H1 (cell line): ENCODE data around the gene NTMT1. TPM values are rescaled to one million over a fixed set of nuclear protein-coding genes. Genes with fewer than 3 reads are reported as not detected.

Source experiments
- CTCF ChIA-PET: fragments of 300-600 bp; sonication (Branson Sonifier 250); formaldehyde crosslinking; loops from one replicate; lab custom pipeline; 2021; ENCODE audit not compliant: partially characterized antibody; lab: Charles Lee
- POLR2A ChIA-PET: fragments of 300-600 bp; sonication (Branson Sonifier 250); formaldehyde crosslinking; loops from one replicate; lab custom pipeline; 2021; ENCODE audit warnings: inconsistent platforms; ENCODE audit not compliant: partially characterized antibody; lab: Charles Lee
- DNase-seq, 2 experiments: peaks; one replicate each; pipeline versions ENCODE4 v3.0.0 to v3.0.0-alpha.2; 2010 to 2022; ENCODE audit warnings: low spot score in 2 of 2, low read depth in 1 of 2, mixed read lengths in 1 of 2
- FAIRE-seq: peaks from 2 replicates; lab custom pipeline; 2011; peaks lifted over from hg19 to GRCh38; lab: Jason Lieb, UNC
- H2AFZ ChIP-seq: 2 replicates; pipeline ENCODE4 v1.8.1; 2012; ENCODE audit warnings: low read length, inconsistent platforms
- H2AK5ac ChIP-seq: 2 replicates; pipeline ENCODE4 v1.6.1; 2013; ENCODE audit warnings: low read depth, low read length
- H2BK120ac ChIP-seq: replicated peaks from 2 replicates; pipeline ENCODE3; 2013; ENCODE audit warnings: low read depth, low read length, inconsistent platforms
- H2BK12ac ChIP-seq: 2 replicates; pipeline ENCODE4 v1.6.1; 2013; ENCODE audit warnings: low read depth, low read length
- H2BK15ac ChIP-seq: 2 replicates; pipeline ENCODE4 v1.6.1; 2013; ENCODE audit warnings: low read length
- H2BK20ac ChIP-seq: 2 replicates; pipeline ENCODE4 v1.6.1; 2013; ENCODE audit warnings: low read length
- H2BK5ac ChIP-seq: 2 replicates; pipeline ENCODE4 v1.6.1; 2013; ENCODE audit warnings: low read depth, low read length
- H3K14ac ChIP-seq: 2 replicates; pipeline ENCODE4 v1.6.1; 2013; ENCODE audit warnings: inconsistent platforms; ENCODE audit not compliant: insufficient read length
- H3K18ac ChIP-seq: 2 replicates; pipeline ENCODE4 v1.6.1; 2013; ENCODE audit warnings: low read length; ENCODE audit errors: extremely low read depth
- H3K23ac ChIP-seq: 2 replicates; pipeline ENCODE4 v1.6.1; 2013; ENCODE audit warnings: inconsistent platforms; ENCODE audit not compliant: insufficient read length
- H3K23me2 ChIP-seq: 2 replicates; pipeline ENCODE4 v1.6.1; 2013; ENCODE audit warnings: low read depth, low read length
- H3K27ac ChIP-seq: 2 replicates; pipeline ENCODE4 v1.6.1; 2011; ENCODE audit warnings: low read depth, low read length, inconsistent platforms
- H3K27me3 ChIP-seq, 4 experiments: replicated peaks in 1 of 4; 1 replicate in 1 of 4; 2 replicates in 3 of 4; pipeline versions ENCODE4 v1.6.1 to v1.8.1; 2011 to 2013; ENCODE audit warnings: low read length in 3 of 4, mild to moderate bottlenecking in 3 of 4, inconsistent platforms in 2 of 4, mixed read lengths in 2 of 4, moderate library complexity in 1 of 4; ENCODE audit not compliant: control insufficient read depth in 3 of 4, insufficient read depth in 3 of 4; ENCODE audit errors: extremely low read depth in 1 of 4
- H3K36me3 ChIP-seq, 4 experiments: 2 replicates each; pipeline versions ENCODE4 v1.6.1 to v1.8.1; 2011 to 2013; ENCODE audit warnings: mild to moderate bottlenecking in 4 of 4, low read length in 3 of 4, moderate library complexity in 2 of 4, control low read depth in 1 of 4, inconsistent platforms in 1 of 4; ENCODE audit not compliant: insufficient read depth in 4 of 4, control insufficient read depth in 2 of 4
- H3K4ac ChIP-seq: replicated peaks from 2 replicates; pipeline ENCODE3; 2013; ENCODE audit warnings: low read length, low read depth, mixed read lengths, inconsistent platforms; ENCODE audit not compliant: insufficient read length
- H3K4me1 ChIP-seq, 4 experiments: replicated peaks in 1 of 4; 1 replicate in 1 of 4; 2 replicates in 3 of 4; pipeline versions ENCODE4 v1.6.1 to v1.8.1; 2011 to 2013; ENCODE audit warnings: low read length in 3 of 4, inconsistent platforms in 2 of 4, mixed read lengths in 1 of 4; ENCODE audit not compliant: insufficient read depth in 4 of 4, control insufficient read depth in 3 of 4
- H3K4me2 ChIP-seq, 2 experiments: 2 replicates each; pipeline versions ENCODE4 v1.6.1 to v1.8.1; 2011 to 2013; ENCODE audit warnings: low read depth in 2 of 2, low read length in 2 of 2, control low read depth in 1 of 2, inconsistent platforms in 1 of 2, mild to moderate bottlenecking in 1 of 2; ENCODE audit not compliant: insufficient read depth in 1 of 2
- H3K4me3 ChIP-seq, 4 experiments: fragments of 200-600, 300-600 bp in 1 of 4; sonication (generic), shearing (Covaris generic), sonication (Bioruptor Twin) in 1 of 4; 2 replicates each; pipeline versions ENCODE4 v1.5.1 to v1.8.1; 2011 to 2016; ENCODE audit warnings: low read length in 4 of 4, low read depth in 3 of 4, control low read depth in 2 of 4, inconsistent platforms in 2 of 4, mild to moderate bottlenecking in 2 of 4, mixed read lengths in 1 of 4, moderate library complexity in 1 of 4; ENCODE audit not compliant: insufficient read depth in 2 of 4; ENCODE audit errors: extremely low read depth in 1 of 4
- H3K56ac ChIP-seq: replicated peaks from 2 replicates; pipeline ENCODE3; 2013; ENCODE audit warnings: low read depth, mild to moderate bottlenecking, mixed read lengths, low read length, inconsistent platforms; ENCODE audit not compliant: insufficient read length
- H3K79me1 ChIP-seq: 2 replicates; pipeline ENCODE4 v1.6.1; 2013; ENCODE audit warnings: low read depth, low read length, control low read depth
- H3K79me2 ChIP-seq, 2 experiments: 2 replicates each; pipeline versions ENCODE4 v1.6.1 to v1.8.1; 2012 to 2013; ENCODE audit warnings: low read length in 2 of 2, mild to moderate bottlenecking in 2 of 2, inconsistent platforms in 1 of 2; ENCODE audit not compliant: insufficient read depth in 2 of 2, control insufficient read depth in 1 of 2
- H3K9ac ChIP-seq, 4 experiments: replicated peaks in 1 of 4; 1 replicate in 1 of 4; 2 replicates in 3 of 4; pipeline versions ENCODE4 v1.6.1 to v1.8.1; 2011 to 2013; ENCODE audit warnings: low read depth in 3 of 4, low read length in 3 of 4, control low read depth in 2 of 4, mild to moderate bottlenecking in 2 of 4, moderate library complexity in 2 of 4, inconsistent platforms in 1 of 4; ENCODE audit errors: extremely low read depth in 1 of 4
- H3K9me3 ChIP-seq, 2 experiments: 2 replicates each; pipeline versions ENCODE4 v1.6.1 to v1.8.1; 2012 to 2013; ENCODE audit warnings: mild to moderate bottlenecking in 2 of 2, moderate library complexity in 2 of 2, control low read depth in 1 of 2, inconsistent platforms in 1 of 2, low read depth in 1 of 2, low read length in 1 of 2, mixed read lengths in 1 of 2; ENCODE audit not compliant: insufficient read depth in 2 of 2
- H4K20me1 ChIP-seq, 2 experiments: replicated peaks in 1 of 2; 2 replicates each; pipeline versions ENCODE3 to v1.8.1; 2011 to 2013; ENCODE audit warnings: inconsistent platforms in 2 of 2, low read length in 2 of 2, mild to moderate bottlenecking in 1 of 2; ENCODE audit not compliant: insufficient read depth in 2 of 2, control insufficient read depth in 1 of 2
- H4K5ac ChIP-seq: 2 replicates; pipeline ENCODE4 v1.6.1; 2013; ENCODE audit warnings: low read length, low read depth, mixed read lengths, inconsistent platforms; ENCODE audit not compliant: insufficient read length
- H4K8ac ChIP-seq: 2 replicates; pipeline ENCODE4 v1.8.0; 2013; ENCODE audit warnings: mild to moderate bottlenecking, moderate library complexity, low read length, inconsistent platforms; ENCODE audit not compliant: insufficient read depth; ENCODE audit errors: extremely low read depth
- H4K91ac ChIP-seq: replicated peaks from 2 replicates; pipeline ENCODE3; 2013; ENCODE audit warnings: low read length, mixed read lengths, inconsistent platforms; ENCODE audit not compliant: insufficient read length
- ATF3 ChIP-seq: IDR thresholded peaks from 2 replicates; pipeline ENCODE4 v1.6.1; 2011; ENCODE audit warnings: low read depth, mild to moderate bottlenecking, low read length; ENCODE audit not compliant: insufficient read depth
- CEBPB ChIP-seq: IDR thresholded peaks from 2 replicates; pipeline ENCODE4 v1.6.1; 2012; ENCODE audit warnings: low read depth, low read length
- EGR1 ChIP-seq: IDR thresholded peaks from 2 replicates; pipeline ENCODE4 v1.6.1; 2011; ENCODE audit warnings: low read depth, low read length, borderline replicate concordance
- HDAC2 ChIP-seq, 2 experiments: fragments of 300-600 bp in 1 of 2; sonication (generic) in 1 of 2; IDR thresholded peaks; 2 replicates each; pipeline ENCODE4 v1.6.1; 2011 to 2012; ENCODE audit warnings: low read depth in 2 of 2, low read length in 2 of 2, mild to moderate bottlenecking in 2 of 2, moderate library complexity in 2 of 2, borderline replicate concordance in 1 of 2, inconsistent platforms in 1 of 2
- JUND ChIP-seq: IDR thresholded peaks from 2 replicates; pipeline ENCODE4 v1.6.1; 2011; ENCODE audit warnings: mild to moderate bottlenecking, improper control_type of control experiment, low read length
- KDM4A ChIP-seq: IDR thresholded peaks from one replicate; pipeline ENCODE4 v1.7.1; 2012; ENCODE audit warnings: low read depth, mild to moderate bottlenecking, moderate library complexity, low read length, inconsistent platforms; ENCODE audit not compliant: severe bottlenecking
- PHF8 ChIP-seq: fragments of 200-600 bp; sonication (generic); conservative IDR thresholded peaks from 2 replicates; pipeline ENCODE4 v1.7.1; 2012; ENCODE audit warnings: low read depth, mild to moderate bottlenecking, inconsistent platforms, low read length, moderate library complexity
- SIN3A ChIP-seq, 2 experiments: IDR thresholded peaks in 1 of 2; conservative IDR thresholded peaks in 1 of 2; 2 replicates each; pipeline ENCODE4 v1.6.1; 2011 to 2012; ENCODE audit warnings: low read length in 2 of 2, improper control_type of control experiment in 1 of 2, low read depth in 1 of 2, mild to moderate bottlenecking in 1 of 2
- SP1 ChIP-seq: IDR thresholded peaks from 2 replicates; pipeline ENCODE4 v1.6.1; 2011; ENCODE audit warnings: low read depth, low read length
- SP4 ChIP-seq: IDR thresholded peaks from 2 replicates; pipeline ENCODE4 v1.6.1; 2012; ENCODE audit warnings: low read length, inconsistent platforms
- WGBS, 2 experiments: shearing (Covaris generic) in 1 of 2; methylation state at CpG; one replicate each; pipeline versions ENCODE4 v1.1.6 to v1.1.7; 2013 to 2015; ENCODE audit warnings: low lambda C conversion rate in 2 of 2, mixed read lengths in 2 of 2, inconsistent platforms in 1 of 2, low coverage in 1 of 2, missing lambda C conversion rate in 1 of 2; ENCODE audit not compliant: insufficient replicate concordance in 2 of 2, insufficient coverage in 1 of 2, insufficient read length in 1 of 2; ENCODE audit errors: extremely low coverage in 1 of 2, missing lambda C conversion rate in 1 of 2; 5-methylcytosine and 5-hydroxymethylcytosine counted together
- polyA plus RNA-seq, 7 experiments: library from polyadenylated mRNA; depleted of rRNA in 3 of 7; stranded (reverse) in 5 of 7; unstranded in 2 of 7; fragments of >200 nt in 5 of 7; fragments of 200-250 nt in 2 of 7; gene quantifications; 1 replicate in 5 of 7; 2 replicates in 1 of 7; 4 replicates in 1 of 7; pipeline versions ENCODE4 v1.2.1 to v1.2.3, GENCODE V29; 2011 to 2013; ENCODE audit warnings: missing spikeins in 2 of 7, mixed read lengths in 2 of 7
- total RNA-seq: library from RNA; stranded (reverse); fragmentation: NEBNext Ultra II Directional; extraction: Animal tissue kit (Norgen Biotek cat#: 25700); gene quantifications from 2 replicates; pipeline ENCODE4 v1.2.1, GENCODE V29; 2021

Gene NTMT1
- total and polyA plus RNA-seq, 2 of the 8 experiments (the other 6 are each of a cell fraction or from before 2014, with no cell fraction given): 66.8 to 70.2 TPM

GRCh38 chr9:129669141-129669718, 43.3 kb downstream of the NTMT1 start:
- no peak overlapping the region for H2BK12ac ChIP-seq
- no peak overlapping the region for H3K27ac ChIP-seq
- H3K79me1 ChIP-seq: no peaks in the 10 kb centered on the region
- peaks cover 0 to 7% (median 4%) of the 10 kb centered on the region in 4 experiments; a peak in 5 of 7 replicates for H3K4me1 ChIP-seq
- H3K56ac ChIP-seq: no peak overlapping the region
- no peak overlapping the region; the same call in 1 of the 2 replicates for H4K8ac ChIP-seq
- H2BK20ac ChIP-seq: no peak overlapping the region
- no peak overlapping the region for H3K23ac ChIP-seq
- no peak overlapping the region for H3K14ac ChIP-seq
- H4K5ac ChIP-seq: no peak overlapping the region
- H3K9ac ChIP-seq: 0 out of 7 replicates have a peak overlapping the region, but pooled peaks of 1 of the 4 experiments have one; percentile 14
- H2AFZ ChIP-seq: no peak overlapping the region
- FAIRE-seq (no peak), DNase-seq (no peak)
- no peak overlapping the region for H3K4me2 ChIP-seq
- CTCF ChIA-PET: no interaction called here
- H3K23me2 ChIP-seq: peaks cover 9% of the 10 kb centered on the region; the same call in 1 of the 2 replicates
- H3K27me3 ChIP-seq: peaks cover 9 to 20% (median 14%) of the 10 kb centered on the region in 4 experiments
- H3K18ac ChIP-seq: no peak overlapping the region
- 88% methylated on average over 17 of the region's 17 CpGs; no CpG with 5 or more reads in 1 of the 2 experiments for WGBS, 2 experiments
- no peak overlapping the region for H2BK15ac ChIP-seq
- H3K4ac ChIP-seq: no peak overlapping the region
- POLR2A ChIA-PET: no interaction called here
- no peak overlapping the region for H3K4me3 ChIP-seq
- no peak overlapping the region for H2AK5ac ChIP-seq
- no peak overlapping the region for H2BK120ac ChIP-seq
- no peaks in the 10 kb centered on the region for H4K20me1 ChIP-seq
- H3K79me2 ChIP-seq: no peaks in the 10 kb centered on the region
- H2BK5ac ChIP-seq: no peak overlapping the region
- H3K9me3 ChIP-seq: no peaks in the 10 kb centered on the region
- H3K36me3 ChIP-seq: no peaks in the 10 kb centered on the region
- H4K91ac ChIP-seq: no peak overlapping the region
- TF ChIP-seq SIN3A (conservative IDR thresholded peaks at IDR 0.05 in 1 of 2, IDR thresholded peaks at IDR 0.05 in 1 of 2; ENCODE audit: low read depth in 1 of 2, low read length in 2 of 2) (no peak), EGR1 (no peak), ATF3 (no peak), JUND (no peak), CEBPB (no peak), HDAC2 (IDR thresholded peaks at IDR 0.05; ENCODE audit: borderline replicate concordance in 1 of 2, low read depth in 2 of 2, low read length in 2 of 2) (no peak), SP1 (no peak), SP4 (no peak), PHF8 (no peak), KDM4A (no peak)
